HL-60/S4 (cell line): ENCODE measurements around the gene GRIK5.
"Not testable (repeated sequence)": the region's sequence is repeated elsewhere in the genome, so short reads cannot be mapped to it uniquely, and the experiment has no call there.

ENCODE experiments used
- in situ Hi-C: fragments of 300-500 bp; cut with MboI; formaldehyde crosslinking; loops from 2 replicates; pipeline ENCODE4 v1.14.3; 2022; ENCODE audit warnings: low sequenced_read_pairs

Gene GRIK5

GRCh38 chr19:41994994-41995958 is 74.7 kb downstream of the GRIK5 start:
- in situ Hi-C loops = no loop called here

DNA sequence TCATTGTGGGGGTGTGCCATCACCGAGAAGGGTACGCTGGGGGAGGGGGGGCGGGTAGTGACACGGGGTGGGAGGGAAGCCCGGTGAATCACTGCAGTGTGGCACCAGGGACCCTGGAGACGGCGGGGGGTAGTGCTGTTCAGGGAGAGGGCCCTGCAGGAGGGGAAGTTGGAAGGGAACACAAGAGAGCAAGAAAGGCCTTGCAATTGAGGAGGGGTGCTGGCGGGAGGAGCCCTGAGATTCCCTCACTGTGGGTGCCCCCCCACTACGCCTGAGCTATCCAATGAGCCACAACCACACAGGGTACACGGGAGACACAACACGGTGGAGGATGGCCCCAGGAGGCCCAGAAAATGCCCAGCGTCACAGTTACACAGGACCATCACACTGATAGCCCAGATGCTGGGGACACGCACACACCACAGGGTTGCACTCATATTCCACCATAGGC is 75.5 kb downstream of the GRIK5 start:
- in situ Hi-C loops = no loop called here

GRCh38 chr19:41993612-41994483 is 76.2 kb downstream of the GRIK5 start, which contains the start of gene ATP1A3:
Gene ATP1A3, minus strand, starts transcription at chr19:41994230. Its CDS starts 154 bp downstream, at chr19:41994076.
- in situ Hi-C loops = no loop called here

- in situ Hi-C loops = not testable (repeated sequence)
Measured at GRCh38 chr19:41991925-41992569, 78.0 kb downstream of the GRIK5 start.

DNA sequence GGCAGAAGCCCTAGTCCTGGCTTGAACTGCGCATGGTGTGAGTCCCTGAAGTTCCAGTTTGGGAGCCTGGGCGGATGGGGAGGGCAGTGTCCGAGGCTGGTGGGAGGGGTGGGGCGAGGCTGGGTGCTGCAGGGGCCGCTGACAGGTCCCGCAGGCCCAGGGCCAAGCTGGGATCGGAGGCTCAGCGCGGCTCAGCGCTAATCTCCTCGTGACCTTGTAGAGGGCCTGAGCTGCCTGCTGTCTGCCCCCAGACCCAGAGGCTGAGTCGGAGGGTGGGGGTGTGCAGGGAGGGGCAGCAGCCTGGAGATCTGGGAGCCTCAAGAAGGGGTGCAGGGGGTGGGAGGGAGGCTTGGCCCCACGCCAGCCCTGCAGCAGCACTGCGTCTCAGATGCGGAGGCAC is 79.0 kb downstream of the GRIK5 start:
- in situ Hi-C loops = no loop called here

- in situ Hi-C loops = no loop called here
Measured at GRCh38 chr19:41990615-41991014, 79.4 kb downstream of the GRIK5 start.

DNA sequence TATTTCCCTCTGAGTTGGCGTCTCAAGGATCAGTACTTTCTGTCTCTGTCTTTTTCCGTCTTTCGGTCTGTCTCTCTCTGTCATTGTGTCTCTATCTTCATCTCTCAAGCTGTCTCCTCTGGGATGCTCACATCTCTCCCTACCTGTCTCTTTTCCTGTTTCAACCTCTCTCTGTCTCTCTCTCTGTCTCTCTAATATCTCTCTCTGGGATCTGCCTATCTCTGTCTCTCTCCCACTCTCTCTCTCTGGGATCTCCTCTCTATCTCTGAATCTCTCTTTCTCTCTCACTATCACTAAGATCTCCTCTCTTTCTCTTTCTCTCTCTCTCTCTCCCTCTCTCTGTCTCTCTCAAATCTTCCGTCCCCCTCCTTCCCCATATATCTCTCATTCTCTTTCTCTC is 80.0 kb downstream of the GRIK5 start:
- in situ Hi-C loops = no loop called here

DNA sequence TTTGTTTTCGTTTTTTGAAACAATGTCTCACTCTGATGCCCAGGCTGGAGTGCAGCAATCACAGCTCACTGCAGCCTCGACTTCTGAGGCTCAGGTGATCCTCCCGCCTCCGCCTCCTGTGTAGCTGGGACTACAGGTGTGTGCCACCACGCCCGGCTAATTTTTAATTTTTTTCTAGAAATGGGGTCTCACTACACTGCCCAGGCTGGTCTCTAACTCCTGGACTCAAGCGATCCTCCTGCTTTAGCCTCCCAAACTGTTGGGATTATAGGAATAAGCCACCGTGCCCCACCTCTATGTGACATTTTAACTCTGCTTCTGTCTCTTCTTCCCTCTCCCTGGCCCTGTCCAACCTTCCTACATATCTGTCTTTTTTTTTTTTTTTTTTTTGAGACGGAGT is 81.1 kb downstream of the GRIK5 start:
- in situ Hi-C loops = no loop called here

GRCh38 chr19:41987141-41987860 is 82.7 kb downstream of the GRIK5 start:
- in situ Hi-C loops = no loop called here

GRCh38 chr19:41984961-41985360 is 85.0 kb downstream of the GRIK5 start:
- in situ Hi-C loops = no loop called here

- in situ Hi-C loops = no loop called here
Measured at GRCh38 chr19:41981724-41982123, 88.3 kb downstream of the GRIK5 start.

DNA sequence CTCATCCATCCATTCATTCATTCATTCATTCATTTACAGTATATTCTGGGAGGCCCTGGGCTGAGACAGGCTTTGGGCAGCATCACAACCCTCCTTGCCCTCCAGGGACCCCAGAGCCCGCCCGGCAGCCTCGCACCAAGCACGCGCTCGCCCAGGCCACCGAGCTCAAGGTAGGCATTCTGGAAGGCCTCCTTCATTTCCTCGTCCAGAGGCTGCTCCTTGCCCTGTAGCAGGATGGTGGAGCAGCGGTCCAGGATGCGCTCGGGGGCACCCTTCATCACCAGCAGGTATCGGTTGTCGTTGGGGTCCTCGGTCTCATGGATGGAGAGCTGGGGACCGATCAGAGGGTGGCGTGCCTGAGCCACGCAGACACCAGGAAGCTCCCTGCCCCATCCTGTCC is 91.5 kb downstream of the GRIK5 start:
- in situ Hi-C loops = no loop called here

DNA sequence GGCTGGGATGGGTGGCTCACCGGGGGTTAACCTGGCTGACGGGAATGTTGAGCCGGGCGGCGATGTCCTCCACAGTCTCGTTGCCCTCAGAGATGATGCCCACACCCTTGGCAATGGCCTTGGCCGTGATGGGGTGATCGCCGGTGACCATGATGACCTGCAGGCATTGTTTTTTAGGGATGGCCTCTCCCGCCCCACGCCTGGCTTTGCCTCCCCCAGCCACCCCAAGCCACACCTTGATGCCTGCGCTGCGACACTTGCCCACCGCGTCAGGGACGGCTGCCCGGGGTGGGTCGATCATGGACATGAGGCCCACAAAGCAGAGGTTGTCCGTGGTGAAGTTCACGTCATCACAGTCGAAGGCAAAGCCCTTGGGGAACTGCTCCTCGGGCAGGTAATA is 92.1 kb downstream of the GRIK5 start:
- in situ Hi-C loops = no loop called here

- in situ Hi-C loops = no loop called here
Measured at GRCh38 chr19:41974652-41975051, 95.4 kb downstream of the GRIK5 start.

GRCh38 chr19:41971363-41971762 is 98.6 kb downstream of the GRIK5 start:
- in situ Hi-C loops = no loop called here

GRCh38 chr19:41969772-41970458 is 100.1 kb downstream of the GRIK5 start:
- in situ Hi-C loops = no loop called here

DNA sequence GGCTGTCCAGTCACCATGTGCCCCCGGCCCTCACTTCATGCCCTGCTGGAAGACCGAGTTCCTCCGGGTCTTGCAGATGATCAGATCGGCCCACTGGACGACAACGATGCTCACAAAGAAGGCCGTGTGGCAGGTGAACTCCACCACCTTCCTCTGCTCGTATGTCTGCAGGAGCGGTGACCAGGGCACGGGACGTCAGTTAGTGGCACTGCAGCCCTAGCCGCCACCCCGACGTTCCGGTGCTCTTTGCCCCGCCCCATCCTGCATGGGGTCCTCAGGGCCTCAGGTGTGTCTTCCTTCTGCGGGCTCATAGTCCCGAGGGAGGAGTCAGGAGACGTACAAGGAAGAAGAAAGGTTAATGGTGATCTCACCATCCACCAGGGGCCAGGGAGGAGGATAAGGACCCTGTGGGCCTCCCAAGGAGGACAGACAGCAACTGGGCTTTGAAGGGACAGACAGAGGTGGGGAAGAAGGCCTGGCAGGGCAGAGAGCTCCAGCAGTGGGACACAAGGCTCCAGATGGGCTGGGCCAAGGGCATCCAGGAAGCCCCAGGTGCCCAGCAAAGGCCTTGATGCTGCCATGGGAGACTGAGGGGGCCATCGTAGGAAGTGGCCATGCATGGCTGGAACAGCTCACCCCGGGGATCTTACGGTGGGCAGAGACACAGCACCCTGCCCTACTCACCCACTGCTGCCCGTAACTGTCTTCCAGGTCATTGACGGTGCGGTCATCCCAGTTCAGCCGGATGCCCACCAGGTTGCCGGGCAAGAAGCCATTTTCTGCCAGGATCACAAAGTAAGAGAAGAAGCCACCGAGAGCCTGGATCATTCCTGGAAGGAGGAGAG is 101.0 kb downstream of the GRIK5 start:
- in situ Hi-C loops = no loop called here

DNA sequence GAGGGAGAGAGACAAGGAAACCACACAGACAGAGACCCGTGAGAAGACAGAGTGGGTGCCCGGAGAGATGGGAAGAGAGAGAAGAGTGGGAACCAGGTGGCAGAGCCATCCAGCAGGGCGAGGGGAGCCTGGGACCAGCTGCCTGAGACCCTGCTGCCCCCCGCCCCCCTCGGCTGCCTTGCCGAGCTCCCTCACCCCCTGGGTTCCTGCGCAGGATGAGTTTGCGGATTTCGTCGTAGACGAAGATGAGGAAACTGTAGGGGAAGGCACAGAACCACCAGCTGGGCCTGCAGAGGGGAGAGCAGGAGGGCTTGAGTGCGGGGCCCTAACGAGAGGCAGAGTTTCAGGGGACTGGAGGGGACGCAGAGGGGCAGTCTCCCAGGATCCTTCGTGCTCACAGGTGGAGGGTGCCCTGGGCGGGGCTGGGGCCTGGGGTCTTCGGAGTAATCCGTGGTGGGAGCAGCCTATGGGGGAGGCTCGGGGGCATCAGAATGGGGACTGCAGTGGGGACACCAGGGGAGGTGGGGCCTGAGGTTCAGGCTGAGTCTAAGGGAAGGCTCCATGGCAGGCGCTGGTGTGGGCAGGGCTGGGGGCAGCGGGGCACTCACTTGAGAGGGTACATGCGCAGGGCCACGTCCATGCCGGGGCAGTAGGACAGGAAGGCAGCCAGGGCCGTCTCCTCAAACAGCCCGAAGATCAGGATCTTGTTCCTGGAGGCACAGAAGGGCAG is 102.8 kb downstream of the GRIK5 start:
- in situ Hi-C loops = no loop called here
